ENCODE measurements around the gene ZNF618.

GRCh38 chr9:113984639-113985380, 108.7 kb downstream of the ZNF618 start:
- no peak for TF ChIP-seq CTCF (IDR thresholded peaks at IDR 0.05; ENCODE audit: borderline replicate concordance, extremely low read depth, low read length, poor library complexity, severe bottlenecking)
- TF ChIP-seq EZH2 (IDR thresholded peaks at IDR 0.05; ENCODE audit: borderline replicate concordance, low read depth, low read length, severe bottlenecking) = no peak
